Activated naive CD8-positive, alpha-beta T cell treated with anti-CD3 and anti-CD28 coated beads, Interleukin-2, amount 10 ng/mL, durations not matched to agents 7 days and 5 days (primary cell): ENCODE results near the gene TMEM271. TPM values are rescaled to one million over a fixed set of nuclear protein-coding genes. Genes with fewer than 3 reads are reported as not detected.

Experiments used
- ATAC-seq: fragments of 150-1000 bp; cut with Tn5 transposase; one replicate; pipeline ENCODE4 v1.10.0; 2021; ENCODE audit warnings: low read depth, moderate library complexity
- POLR2A ChIA-PET: fragments of 350-600 bp; sonication (Branson Sonifier 250); formaldehyde crosslinking; loops from one replicate; lab custom pipeline; 2021; ENCODE audit warnings: antibody characterized with exemption; lab: Charles Lee
- DNase-seq: peaks from one replicate; pipeline ENCODE4 v3.0.0; 2021
- H3K27ac Mint-ChIP-seq: one replicate; pipeline ENCODE4 v1.8.0; 2022; ENCODE audit warnings: mild to moderate bottlenecking, mixed read lengths
- H3K27me3 Mint-ChIP-seq: one replicate; pipeline ENCODE4 v1.8.0; 2022; ENCODE audit warnings: mild to moderate bottlenecking, moderate library complexity, mixed read lengths
- H3K36me3 Mint-ChIP-seq: one replicate; pipeline ENCODE4 v1.8.0; 2021; ENCODE audit warnings: mild to moderate bottlenecking, mixed read lengths
- H3K4me1 Mint-ChIP-seq: one replicate; pipeline ENCODE4 v1.8.0; 2021; ENCODE audit warnings: mixed read lengths
- H3K4me3 Mint-ChIP-seq: one replicate; pipeline ENCODE4 v1.8.0; 2022; ENCODE audit warnings: mild to moderate bottlenecking, moderate library complexity, mixed read lengths
- H3K9me3 Mint-ChIP-seq: one replicate; pipeline ENCODE4 v1.8.0; 2021; ENCODE audit warnings: mixed read lengths
- total RNA-seq, 2 experiments: library from RNA; stranded (reverse); gene quantifications; one replicate each; pipeline ENCODE4 v1.2.3, GENCODE V29; 2021

The TMEM271 gene
- total RNA-seq, 2 experiments from 2014 or later, result not detected

DNA sequence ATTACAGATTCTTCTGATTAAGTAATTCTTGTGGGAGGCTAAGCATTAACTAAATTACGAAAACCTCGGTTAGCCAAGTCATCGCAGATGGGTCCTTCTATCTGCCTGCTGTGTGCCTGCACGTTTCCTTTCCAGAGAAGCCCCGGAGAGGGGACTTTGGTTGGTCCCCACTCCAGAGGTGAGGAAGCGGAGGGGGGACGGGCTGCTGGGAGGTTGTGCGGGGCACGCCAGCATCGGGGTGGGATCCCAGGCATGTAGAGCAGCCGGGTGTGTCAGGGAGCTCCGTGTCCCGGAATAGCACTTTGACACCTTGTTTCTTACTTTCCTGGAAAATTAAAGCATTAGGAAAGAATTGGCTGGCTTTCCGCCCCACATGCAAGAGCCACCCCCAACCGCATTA lies 50.4 kb downstream of the TMEM271 start:
- Mint-ChIP-seq H3K36me3 (peaks cover 53% of the 10 kb centered on the region), H3K27me3 (no peaks in the 10 kb centered on the region), H3K4me1 (peaks cover 3% of the 10 kb centered on the region), H3K4me3 (no peak overlapping the region), H3K9me3 (no peaks in the 10 kb centered on the region), H3K27ac (no peak overlapping the region)
- DNase-seq (no peak), ATAC-seq (no peak)
- POLR2A ChIA-PET, result no interaction called here

DNA sequence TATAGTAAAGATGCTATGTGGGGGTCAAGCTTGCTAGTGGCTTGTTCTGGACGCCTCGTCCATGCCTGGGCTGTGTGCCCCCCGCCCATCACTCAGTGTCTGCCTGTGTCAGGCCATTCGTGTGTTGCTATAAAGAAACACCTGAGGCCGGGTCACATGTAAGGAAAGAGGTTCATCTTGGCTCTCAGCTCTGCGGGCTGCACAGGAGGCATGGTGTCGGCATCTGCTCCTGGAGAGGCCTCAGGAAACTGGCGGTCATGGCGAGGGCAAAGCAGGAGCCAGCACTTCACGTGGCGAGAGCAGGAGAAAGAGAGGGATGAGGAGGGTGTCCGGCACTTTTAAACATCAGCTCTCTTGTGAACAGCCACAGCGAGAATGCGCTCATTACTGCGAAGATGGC lies 51.9 kb downstream of the TMEM271 start:
- Mint-ChIP-seq H3K27ac (no peak overlapping the region), H3K4me1 (peaks cover 4% of the 10 kb centered on the region), H3K27me3 (no peaks in the 10 kb centered on the region), H3K9me3 (no peaks in the 10 kb centered on the region), H3K4me3 (no peak overlapping the region), H3K36me3 (peaks cover 50% of the 10 kb centered on the region)
- ATAC-seq (no peak), DNase-seq (no peak)
- POLR2A ChIA-PET, result no interaction called here

Other genes with a start within 250 kb of the TMEM271 start
- gene ZNF141, start 238.5 kb downstream of the TMEM271 start, total RNA-seq, result 10 to 100 TPM; 42.1 to 43.4 TPM
- gene ZNF721, start 77.1 kb downstream of the TMEM271 start, total RNA-seq, result 10 to 100 TPM; 46.4 to 49.7 TPM
- gene PIGG, start 77.1 kb downstream of the TMEM271 start, total RNA-seq, result 10 to 100 TPM; 71.6 to 80.4 TPM
- gene PDE6B, start 49.3 kb upstream of the TMEM271 start, total RNA-seq, result 10 to 100 TPM; 16.6 to 23.2 TPM
- 100 to 1,000 TPM; 184 to 191 TPM for gene ATP5ME, start 98.0 kb upstream of the TMEM271 start, total RNA-seq
- 10 to 100 TPM; 20.0 to 21.5 TPM for gene MYL5, start 98.2 kb upstream of the TMEM271 start, total RNA-seq
- 1 to 10 TPM; 2.0 to 2.1 TPM for gene SLC49A3, start 112.9 kb upstream of the TMEM271 start, total RNA-seq
- 10 to 100 TPM; 45.4 to 51.6 TPM for gene PCGF3, start 129.5 kb upstream of the TMEM271 start, total RNA-seq
- 1 to 10 TPM; 3.7 to 5.0 TPM for gene CPLX1, start 249.8 kb upstream of the TMEM271 start, total RNA-seq